HEK293 (cell line): Measurements from ENCODE around the gene ZNF25.

Source experiments
- CTCF ChIA-PET: fragments of 350-600 bp; formaldehyde crosslinking; extraction: SDS; loops from one replicate; lab custom pipeline; 2021; ENCODE audit warnings: antibody characterized with exemption; lab: Yijun Ruan, JAX
- POLR2A ChIA-PET: fragments of 300-600 bp; formaldehyde crosslinking; extraction: SDS; loops from one replicate; lab custom pipeline; 2020; ENCODE audit warnings: antibody characterized with exemption, inconsistent platforms; lab: Yijun Ruan, JAX
- H3K27ac ChIP-seq: fragments of 200-500 bp; sonication (Bioruptor generic); 2 replicates; pipeline ENCODE4 v1.5.1; 2014; ENCODE audit warnings: low read depth, low read length, control low read depth, inconsistent platforms; ENCODE audit errors: extremely low read depth
- H3K36me3 ChIP-seq, 2 experiments: fragments of 200-500 bp in 1 of 2; sonication (Bioruptor generic) in 1 of 2; 1 replicate in 1 of 2; 2 replicates in 1 of 2; pipeline ENCODE4 v1.5.1; 2014 to 2017; ENCODE audit warnings: inconsistent platforms in 2 of 2, low read length in 2 of 2; ENCODE audit not compliant: control insufficient read depth in 2 of 2, insufficient read depth in 1 of 2
- H3K4me1 ChIP-seq: fragments of 200-500 bp; sonication (Bioruptor generic); 2 replicates; pipeline ENCODE4 v1.5.1; 2014; ENCODE audit warnings: mild to moderate bottlenecking, low read length, inconsistent platforms; ENCODE audit not compliant: control insufficient read depth, insufficient read depth
- H3K4me3 ChIP-seq: 2 replicates; pipeline ENCODE4 v1.5.1; 2011; ENCODE audit warnings: low read depth, mild to moderate bottlenecking, control low read depth, low read length, moderate library complexity
- H3K9me3 ChIP-seq: fragments of 200-500 bp; sonication (Bioruptor generic); 2 replicates; pipeline ENCODE4 v1.5.1; 2014; ENCODE audit warnings: low read depth, low read length, inconsistent platforms; ENCODE audit not compliant: control insufficient read depth, insufficient read depth
- KLF7 ChIP-seq: fragments of 450-650 bp; formaldehyde crosslinking; IDR thresholded peaks from 2 replicates; pipeline ENCODE4 v1.5.1; 2016; ENCODE audit warnings: missing biosample characterization, missing genetic modification characterization, borderline replicate concordance
- PRDM1 ChIP-seq: fragments of 450-650 bp; formaldehyde crosslinking; IDR thresholded peaks from 2 replicates; pipeline ENCODE4; 2016; ENCODE audit warnings: missing biosample characterization, missing genetic modification characterization
- PRDM2 ChIP-seq: fragments of 450-650 bp; formaldehyde crosslinking; IDR thresholded peaks from 2 replicates; pipeline ENCODE4 v1.5.1; 2016; ENCODE audit warnings: missing biosample characterization, missing genetic modification characterization, borderline replicate concordance
- REPIN1 ChIP-seq: fragments of 450-650 bp; formaldehyde crosslinking; IDR thresholded peaks from 2 replicates; pipeline ENCODE4 v1.5.1; 2017; ENCODE audit warnings: missing biosample characterization, missing genetic modification characterization, low read depth
- SCRT1 ChIP-seq: fragments of 450-650 bp; formaldehyde crosslinking; IDR thresholded peaks from 2 replicates; pipeline ENCODE4 v1.5.1; 2016; ENCODE audit warnings: missing biosample characterization, missing genetic modification characterization, borderline replicate concordance
- YY2 ChIP-seq: fragments of 450-650 bp; formaldehyde crosslinking; IDR thresholded peaks from 2 replicates; pipeline ENCODE4 v1.5.1; 2016; ENCODE audit warnings: missing biosample characterization, missing genetic modification characterization
- ZBTB6 ChIP-seq: fragments of 450-650 bp; formaldehyde crosslinking; IDR thresholded peaks from 2 replicates; pipeline ENCODE4 v1.5.1; 2017; ENCODE audit warnings: missing biosample characterization, missing genetic modification characterization
- ZNF10 ChIP-seq: fragments of 450-650 bp; formaldehyde crosslinking; IDR thresholded peaks from 2 replicates; pipeline ENCODE4 v1.5.1; 2017; ENCODE audit warnings: missing biosample characterization, missing genetic modification characterization
- ZNF132 ChIP-seq: fragments of 450-650 bp; formaldehyde crosslinking; IDR thresholded peaks from 2 replicates; pipeline ENCODE4 v1.5.1; 2017; ENCODE audit warnings: missing biosample characterization, missing genetic modification characterization, borderline replicate concordance
- ZNF146 ChIP-seq: fragments of 450-650 bp; formaldehyde crosslinking; IDR thresholded peaks from 2 replicates; pipeline ENCODE4 v1.5.1; 2016; ENCODE audit warnings: missing biosample characterization, missing genetic modification characterization
- ZNF174 ChIP-seq: fragments of 450-650 bp; formaldehyde crosslinking; IDR thresholded peaks from 2 replicates; pipeline ENCODE4 v1.5.0; 2017; ENCODE audit warnings: missing biosample characterization, mild to moderate bottlenecking, missing genetic modification characterization
- ZNF221 ChIP-seq: fragments of 450-650 bp; formaldehyde crosslinking; IDR thresholded peaks from 2 replicates; pipeline ENCODE4 v1.5.1; 2017; ENCODE audit warnings: missing biosample characterization, missing genetic modification characterization, borderline replicate concordance
- ZNF292 ChIP-seq: fragments of 450-650 bp; formaldehyde crosslinking; IDR thresholded peaks from 2 replicates; pipeline ENCODE4 v1.5.1; 2016; ENCODE audit warnings: low read depth, missing biosample characterization, missing genetic modification characterization, borderline replicate concordance
- ZNF521 ChIP-seq: fragments of 450-650 bp; formaldehyde crosslinking; IDR thresholded peaks from 2 replicates; pipeline ENCODE4 v1.5.1; 2017; ENCODE audit warnings: missing biosample characterization, mild to moderate bottlenecking, missing genetic modification characterization
- ZNF549 ChIP-seq: fragments of 450-650 bp; IDR thresholded peaks from 2 replicates; pipeline ENCODE4 v1.5.1; 2018; ENCODE audit warnings: missing biosample characterization, missing genetic modification characterization, mild to moderate bottlenecking, inconsistent platforms, moderate library complexity
- ZNF560 ChIP-seq: fragments of 450-650 bp; formaldehyde crosslinking; IDR thresholded peaks from 2 replicates; pipeline ENCODE4 v1.5.1; 2017; ENCODE audit warnings: missing biosample characterization, missing genetic modification characterization, borderline replicate concordance
- ZNF585B ChIP-seq: fragments of 450-650 bp; formaldehyde crosslinking; IDR thresholded peaks from 2 replicates; pipeline ENCODE4 v1.5.1; 2016; ENCODE audit warnings: missing biosample characterization, missing genetic modification characterization
- ZNF704 ChIP-seq: fragments of 450-650 bp; formaldehyde crosslinking; IDR thresholded peaks from 2 replicates; pipeline ENCODE4 v1.5.1; 2016; ENCODE audit warnings: missing biosample characterization, missing genetic modification characterization
- ZNF76 ChIP-seq: fragments of 450-650 bp; formaldehyde crosslinking; IDR thresholded peaks from 2 replicates; pipeline ENCODE4; 2016; ENCODE audit warnings: low read depth, missing biosample characterization, missing genetic modification characterization, borderline replicate concordance
- ZSCAN5A ChIP-seq: fragments of 450-650 bp; formaldehyde crosslinking; IDR thresholded peaks from 2 replicates; pipeline ENCODE4 v1.5.1; 2016; ENCODE audit warnings: missing biosample characterization, missing genetic modification characterization

The ZNF25 gene

GRCh38 chr10:38007991-38008390, 31.5 kb upstream of the ZNF25 start (continued):
- no peak for TF ChIP-seq PRDM2 (tag by site-specific recombination)
- TF ChIP-seq ZNF560 (tag by site-specific recombination): no peak
- TF ChIP-seq SCRT1 (tag by site-specific recombination): no peak
- no peak for TF ChIP-seq ZNF221 (tag by site-specific recombination)
- TF ChIP-seq ZNF146: no peak
- TF ChIP-seq ZNF521: no peak
- TF ChIP-seq ZNF76 (tag by site-specific recombination): no peak

GRCh38 chr10:38007551-38007950, 31.1 kb upstream of the ZNF25 start:
- Histone ChIP-seq H3K27ac (no peak overlapping the region), H3K4me3 (no peak overlapping the region), H3K36me3 (peaks cover 2 to 3% of the 10 kb centered on the region in 2 experiments; a peak in 2 of 3 replicates), H3K4me1 (no peaks in the 10 kb centered on the region), H3K9me3 (no peaks in the 10 kb centered on the region)
- POLR2A ChIA-PET: no interaction called here
- CTCF ChIA-PET: no interaction called here
- TF ChIP-seq ZSCAN5A (tag by site-specific recombination) (no peak), REPIN1 (tag by site-specific recombination) (no peak), ZNF704 (no peak), KLF7 (tag by site-specific recombination) (no peak), ZNF132 (no peak), ZNF585B (tag by site-specific recombination) (no peak), PRDM1 (tag by site-specific recombination) (no peak), ZNF10 (tag by site-specific recombination) (no peak), ZNF174 (tag by site-specific recombination) (no peak), YY2 (no peak), ZNF549 (tag by site-specific recombination) (no peak), ZNF292 (tag by site-specific recombination) (no peak), ZBTB6 (tag by site-specific recombination) (no peak)
